NK-92 (cell line): ENCODE results near the gene SRPK2.
"Not testable (repeated sequence)": the region's sequence is repeated elsewhere in the genome, so short reads cannot be mapped to it uniquely, and the experiment has no call there.

ENCODE experiments used
- DNase-seq: peaks from one replicate; lab custom pipeline; 2025; ENCODE audit not compliant: unreplicated experiment; lab: John Stamatoyannopoulos, UW

Gene SRPK2

GRCh38 chr7:105345003-105345402 is 43.7 kb downstream of the SRPK2 start:
- DNase-seq = no peak

GRCh38 chr7:105339404-105340323 is 49.1 kb downstream of the SRPK2 start:
- DNase-seq = no peak

- DNase-seq = no peak
Measured at GRCh38 chr7:105337529-105337928, 51.2 kb downstream of the SRPK2 start.

GRCh38 chr7:105336009-105336408 is 52.7 kb downstream of the SRPK2 start:
- no peak for DNase-seq

GRCh38 chr7:105332661-105333060 is 56.1 kb downstream of the SRPK2 start:
- not testable (repeated sequence) for DNase-seq

GRCh38 chr7:105330526-105330925 is 58.2 kb downstream of the SRPK2 start:
- no peak for DNase-seq

GRCh38 chr7:105327201-105327600 is 61.5 kb downstream of the SRPK2 start:
- DNase-seq = no peak

GRCh38 chr7:105325216-105325904 is 63.4 kb downstream of the SRPK2 start:
- no peak for DNase-seq

- DNase-seq = not testable (repeated sequence)
Measured at GRCh38 chr7:105324606-105325005, 64.1 kb downstream of the SRPK2 start.

- DNase-seq = no peak
Measured at GRCh38 chr7:105323366-105323765, 65.4 kb downstream of the SRPK2 start.

- DNase-seq = no peak
Measured at GRCh38 chr7:105322655-105323277, 66.0 kb downstream of the SRPK2 start.

GRCh38 chr7:105321754-105322455 is 66.8 kb downstream of the SRPK2 start:
- DNase-seq = no peak

GRCh38 chr7:105320896-105321295 is 67.8 kb downstream of the SRPK2 start:
- DNase-seq = no peak

GRCh38 chr7:105319578-105319977 is 69.1 kb downstream of the SRPK2 start:
- no peak for DNase-seq

- DNase-seq = no peak
Measured at GRCh38 chr7:105316578-105317344, 72.0 kb downstream of the SRPK2 start.

- no peak for DNase-seq
Measured at GRCh38 chr7:105315357-105315756, 73.4 kb downstream of the SRPK2 start.

GRCh38 chr7:105309235-105310169 is 79.2 kb downstream of the SRPK2 start:
- no peak for DNase-seq

- no peak for DNase-seq
Measured at GRCh38 chr7:105307163-105307672, 81.5 kb downstream of the SRPK2 start.

- no peak for DNase-seq
Measured at GRCh38 chr7:105306298-105306748, 82.4 kb downstream of the SRPK2 start.
